HCT116 (cell line): ENCODE results near the gene OR13C9. TPM values are rescaled to one million over a fixed set of nuclear protein-coding genes. Genes with fewer than 3 reads are reported as not detected.

Experiments
- ATAC-seq: fragments of 200-7000 bp; cut with Tn5 transposase; 2 replicates; pipeline ENCODE4 v1.9.1; 2020; ENCODE audit warnings: mild to moderate bottlenecking, moderate library complexity
- BruUV-seq: library from RNA; stranded (reverse); fragments of 400-500 nt; replicated peaks from 2 replicates; lab custom pipeline; 2021; lab: Mats Ljungman, UMichigan
- CTCF ChIA-PET: fragments of 300-600 bp; sonication (Branson Sonifier 250); formaldehyde crosslinking; loops from one replicate; lab custom pipeline; 2021; ENCODE audit warnings: antibody characterized with exemption; lab: Charles Lee
- POLR2A ChIA-PET: fragments of 300-600, 350-600 bp; sonication (Branson Sonifier 250); formaldehyde crosslinking; loops from one replicate; lab custom pipeline; 2021; ENCODE audit warnings: antibody characterized with exemption; lab: Charles Lee
- RAD21 ChIA-PET, 2 experiments: fragments of 300-600 bp; sonication (Branson Sonifier 250); formaldehyde crosslinking; loops; one replicate each; lab custom pipeline; 2023; ENCODE audit warnings: low total read pairs in 2 of 2; ENCODE audit not compliant: uncharacterized antibody in 2 of 2, unreplicated experiment in 2 of 2, low non-redundant PET in 1 of 2; lab: Charles Lee
- DNase-seq: peaks from one replicate; pipeline ENCODE4 v3.0.0-alpha.2; 2010; ENCODE audit warnings: low read depth, low spot score
- H2AFZ ChIP-seq: fragments of 200-600 bp; shearing (Covaris generic), sonication (generic); 2 replicates; pipeline ENCODE4 v1.6.1; 2017; ENCODE audit warnings: low read depth, mixed run types, mixed read lengths, antibody characterized with exemption, low read length; ENCODE audit not compliant: poor library complexity, severe bottlenecking
- H3K27ac ChIP-seq: 2 replicates; pipeline ENCODE4 v1.5.1; 2012; ENCODE audit warnings: low read depth, low read length
- H3K27me3 ChIP-seq: fragments of 200-600 bp; sonication (generic); 2 replicates; pipeline ENCODE4 v1.6.1; 2016; ENCODE audit warnings: mixed run types, low read length, mixed read lengths; ENCODE audit not compliant: insufficient read depth
- H3K36me3 ChIP-seq, 2 experiments: fragments of 200-500 bp in 1 of 2; fragments of 200-600 bp in 1 of 2; sonication (Bioruptor generic) in 1 of 2; sonication (generic) in 1 of 2; 2 replicates each; pipeline versions ENCODE4 v1.5.1 to v1.6.1; 2014 to 2016; ENCODE audit warnings: low read length in 2 of 2, inconsistent platforms in 1 of 2, mixed read lengths in 1 of 2, mixed run types in 1 of 2; ENCODE audit not compliant: insufficient read depth in 2 of 2, control insufficient read depth in 1 of 2
- H3K4me1 ChIP-seq, 2 experiments: fragments of 200-600 bp in 1 of 2; sonication (generic) in 1 of 2; 2 replicates each; pipeline versions ENCODE4 v1.5.1 to v1.6.1; 2012 to 2017; ENCODE audit warnings: low read length in 2 of 2, inconsistent platforms in 1 of 2, mild to moderate bottlenecking in 1 of 2, mixed read lengths in 1 of 2, mixed run types in 1 of 2, moderate library complexity in 1 of 2; ENCODE audit not compliant: insufficient read depth in 2 of 2, control insufficient read depth in 1 of 2
- H3K4me2 ChIP-seq: fragments of 200-600 bp; sonication (generic); 2 replicates; pipeline ENCODE4 v1.6.1; 2017; ENCODE audit warnings: mixed run types, low read length, mixed read lengths
- H3K4me3 ChIP-seq, 2 experiments: fragments of 200-600 bp in 1 of 2; sonication (generic) in 1 of 2; replicated peaks in 1 of 2; 2 replicates each; pipeline ENCODE4 v1.5.1; 2011 to 2016; ENCODE audit warnings: low read length in 2 of 2, control low read depth in 1 of 2, low read depth in 1 of 2, mild to moderate bottlenecking in 1 of 2, mixed read lengths in 1 of 2, mixed run types in 1 of 2
- H3K79me2 ChIP-seq: fragments of 200-600 bp; sonication (generic); 2 replicates; pipeline ENCODE4 v1.6.1; 2017; ENCODE audit warnings: mild to moderate bottlenecking, mixed run types, low read length, moderate library complexity, mixed read lengths; ENCODE audit not compliant: insufficient read depth
- H3K9ac ChIP-seq: fragments of 200-600 bp; sonication (generic); 2 replicates; pipeline ENCODE4 v1.6.1; 2016; ENCODE audit warnings: low read length, mixed read lengths
- H3K9me2 ChIP-seq: fragments of 200-600 bp; sonication (generic), shearing (Covaris generic); 2 replicates; pipeline ENCODE4 v1.6.1; 2017; ENCODE audit warnings: mixed run types, mild to moderate bottlenecking, moderate library complexity; ENCODE audit not compliant: insufficient read depth
- H3K9me3 ChIP-seq, 2 experiments: fragments of 200-500 bp in 1 of 2; fragments of 200-600 bp in 1 of 2; sonication (Bioruptor generic) in 1 of 2; sonication (generic) in 1 of 2; 2 replicates each; pipeline ENCODE4 v1.6.1; 2014 to 2017; ENCODE audit warnings: low read length in 2 of 2, mixed read lengths in 2 of 2, inconsistent platforms in 1 of 2, low read depth in 1 of 2, mild to moderate bottlenecking in 1 of 2, mixed run types in 1 of 2, moderate library complexity in 1 of 2; ENCODE audit not compliant: control insufficient read depth in 1 of 2, insufficient read depth in 1 of 2
- H4K20me1 ChIP-seq: fragments of 200-600 bp; sonication (generic), shearing (Covaris generic); 2 replicates; pipeline ENCODE4 v1.6.1; 2017; ENCODE audit warnings: mixed run types, mild to moderate bottlenecking, moderate library complexity; ENCODE audit not compliant: insufficient read depth
- CEBPB ChIP-seq: IDR thresholded peaks from 2 replicates; pipeline ENCODE4 v1.6.1; 2012; ENCODE audit warnings: low read depth
- ELF1 ChIP-seq: IDR thresholded peaks from 2 replicates; pipeline ENCODE4 v1.6.1; 2012; ENCODE audit warnings: low read depth, borderline replicate concordance
- EZH2 ChIP-seq: fragments of 200-600 bp; sonication (generic); IDR thresholded peaks from 2 replicates; pipeline ENCODE4 v1.6.1; 2017; ENCODE audit warnings: antibody characterized with exemption, mixed run types
- POLR2A ChIP-seq: IDR thresholded peaks from 2 replicates; pipeline ENCODE4 v1.7.0; 2011; ENCODE audit warnings: borderline replicate concordance; ENCODE audit not compliant: insufficient read depth, insufficient read length; ENCODE audit errors: extremely low read depth
- RAD21 ChIP-seq: IDR thresholded peaks from 2 replicates; pipeline ENCODE4 v1.6.1; 2012; ENCODE audit warnings: low read depth, mild to moderate bottlenecking
- REST ChIP-seq: IDR thresholded peaks from 2 replicates; pipeline ENCODE4 v1.6.1; 2012; ENCODE audit warnings: low read depth
- SIN3A ChIP-seq: IDR thresholded peaks from 2 replicates; pipeline ENCODE4 v1.6.1; 2012; ENCODE audit warnings: low read depth
- YY1 ChIP-seq: IDR thresholded peaks from 2 replicates; pipeline ENCODE4 v1.6.1; 2011; ENCODE audit warnings: low read length, low read depth, moderate library complexity, mild to moderate bottlenecking; ENCODE audit not compliant: insufficient replicate concordance; ENCODE audit errors: extremely low read depth
- intact Hi-C: fragments of 100-400 bp; cut with micrococcal nuclease; formaldehyde crosslinking; loops from 2 replicates; pipeline ENCODE4 v1.10.0; 2022
- total RNA-seq: library from RNA; stranded (reverse); gene quantifications from one replicate; pipeline ENCODE4 v1.2.1, GENCODE V29; 2021; ENCODE audit not compliant: unreplicated experiment
- TF ChIP-seq, protein P1 (sequence below): IDR thresholded peaks from 2 replicates; pipeline ENCODE4 v1.6.1; 2012

Gene OR13C9
- total RNA-seq, 1 experiment from 2014 or later: not detected

- Histone ChIP-seq H3K9me3 (no peaks in the 10 kb centered on the region), H3K4me1 (no peaks in the 10 kb centered on the region), H3K4me3 (no peak overlapping the region), H3K27ac (no peak overlapping the region), H3K9ac (no peak overlapping the region), H3K79me2 (no peaks in the 10 kb centered on the region), H3K36me3 (no peaks in the 10 kb centered on the region), H3K27me3 (peaks cover 4% of the 10 kb centered on the region; the same call in 1 of the 2 replicates), H3K9me2 (no peaks in the 10 kb centered on the region), H4K20me1 (no peaks in the 10 kb centered on the region), H2AFZ (no peak overlapping the region), H3K4me2 (no peak overlapping the region)
- BruUV-seq: no TSS peak
- ChIA-PET CTCF (no interaction called here), POLR2A (no interaction called here), RAD21 (no interaction called here)
- DNase-seq (no peak), ATAC-seq (no peak)
- intact Hi-C loops: no loop called here
- TF ChIP-seq CEBPB: no peak
- TF ChIP-seq, protein P1, sequence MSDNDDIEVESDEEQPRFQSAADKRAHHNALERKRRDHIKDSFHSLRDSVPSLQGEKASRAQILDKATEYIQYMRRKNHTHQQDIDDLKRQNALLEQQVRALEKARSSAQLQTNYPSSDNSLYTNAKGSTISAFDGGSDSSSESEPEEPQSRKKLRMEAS: no peak
- no peak for TF ChIP-seq EZH2
- no peak for TF ChIP-seq SIN3A
- TF ChIP-seq RAD21: no peak
- no peak for TF ChIP-seq REST
- TF ChIP-seq ELF1: no peak
- TF ChIP-seq POLR2A: no peak
- TF ChIP-seq YY1: no peak
Measured at GRCh38 chr9:104575456-104575855, 42.5 kb downstream of the OR13C9 start.
